NCI-H524 (cell line): ENCODE results near the gene SNTN.
A peak's percentile ranks its signal among the peaks of the same experiment; 100 is the strongest.
"Not testable (repeated sequence)": the region's sequence is repeated elsewhere in the genome, so short reads cannot be mapped to it uniquely, and the experiment has no call there.

Source experiments
- DNase-seq, 2 experiments: peaks; one replicate each; lab custom pipeline; 2025; lab: John Stamatoyannopoulos, UW

The SNTN gene

DNA sequence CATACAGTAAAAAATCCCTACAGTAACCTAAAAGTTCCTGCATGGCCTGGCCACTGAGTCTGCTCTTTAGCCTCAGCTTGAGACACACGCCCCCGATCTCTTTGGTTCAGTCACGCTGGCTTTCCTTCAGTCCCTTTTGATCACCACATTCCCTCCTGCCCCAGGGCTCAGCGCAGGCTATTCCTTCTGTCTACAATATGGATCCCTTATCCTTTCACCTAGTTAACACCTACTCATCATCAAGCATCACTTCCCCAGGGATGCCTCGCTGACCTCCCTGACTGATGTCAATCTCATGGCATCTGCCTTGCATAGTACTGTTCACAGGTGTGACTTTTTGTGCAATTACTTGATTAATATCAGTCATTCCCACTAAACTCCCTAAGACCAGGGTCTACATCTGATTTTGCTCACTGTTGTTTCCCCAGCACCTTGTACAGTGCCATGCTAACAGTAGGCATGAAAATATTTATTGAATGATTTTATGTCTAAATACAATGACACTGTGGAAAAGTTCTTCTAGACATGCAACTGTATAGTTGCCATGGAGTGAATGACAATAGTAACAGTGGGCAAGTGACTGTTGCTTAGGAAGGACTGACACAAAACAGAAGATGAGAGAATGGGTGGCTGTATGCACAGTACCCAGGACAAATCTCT is at the start of gene SNTN:
Gene SNTN, plus strand, starts transcription at position 610 of the 660 bp plus-strand sequence. Its CDS starts 13 bp downstream, at position 623.
- DNase-seq, result no peak

DNA sequence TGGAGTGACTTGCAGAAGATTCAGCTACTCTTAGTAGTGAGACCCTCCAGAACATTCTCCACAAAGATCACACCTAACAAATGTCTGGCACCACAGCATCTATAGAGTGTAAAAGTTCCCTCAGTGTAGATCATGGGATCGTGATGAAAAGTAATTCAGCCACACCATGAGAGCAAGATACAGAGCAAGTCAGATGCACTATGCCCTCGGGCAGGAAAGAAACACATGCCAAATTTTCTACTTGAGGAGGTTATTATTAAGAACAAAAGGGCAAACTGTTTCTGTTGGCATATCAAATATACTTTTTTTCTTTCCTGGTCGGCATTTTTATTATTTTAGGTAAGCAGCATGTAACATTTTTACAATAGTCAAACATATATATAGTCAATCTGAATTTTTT is 44.8 kb upstream of the SNTN start:
- DNase-seq, result no peak

- DNase-seq, result no peak
Observed at GRCh38 chr3:63609408-63609807, 43.1 kb upstream of the SNTN start.

GRCh38 chr3:63609834-63610233 is 42.6 kb upstream of the SNTN start:
- no peak for DNase-seq

DNA sequence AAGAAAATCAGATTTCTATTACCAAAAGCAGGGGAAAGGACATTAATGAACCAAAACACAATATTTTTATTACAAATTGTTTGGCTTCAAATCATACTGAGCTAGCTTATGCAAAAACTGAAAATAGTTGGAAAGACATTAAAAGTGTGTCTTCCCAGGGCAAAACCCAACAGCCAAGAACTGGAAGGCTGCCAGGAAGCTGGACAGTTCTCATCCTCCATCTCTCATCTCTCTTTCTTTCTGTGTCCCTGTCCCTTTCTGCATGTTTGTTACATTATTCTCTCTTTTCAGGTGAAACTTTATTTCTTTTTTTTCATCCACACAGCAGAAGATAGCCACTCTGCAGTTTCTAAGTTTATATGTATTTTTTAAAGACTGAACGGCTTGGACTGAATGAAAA is 41.1 kb upstream of the SNTN start:
- DNase-seq, result no peak

- no peak for DNase-seq
Observed at GRCh38 chr3:63613561-63613960, 38.9 kb upstream of the SNTN start.

DNA sequence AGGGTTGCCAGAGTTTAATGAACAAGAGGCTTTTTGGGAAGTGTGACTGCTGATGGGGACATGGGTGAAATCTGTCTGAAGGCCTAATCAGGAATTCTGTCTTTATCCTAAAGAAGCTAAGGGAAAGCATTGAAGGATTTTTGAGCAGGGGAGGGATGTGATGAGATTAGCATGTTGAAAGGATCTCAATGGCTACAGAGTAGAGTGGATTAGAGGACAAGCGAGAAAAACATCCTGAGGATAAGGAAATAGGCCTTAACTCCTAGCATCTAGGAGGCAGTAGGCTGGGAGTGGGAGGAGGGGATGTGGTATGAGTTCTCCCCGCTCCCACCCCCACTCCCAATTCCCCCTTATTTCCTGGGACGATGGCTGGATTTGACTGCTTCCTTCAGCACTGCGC is 35.1 kb upstream of the SNTN start:
- DNase-seq, result no peak

- peak in 1 of 2 experiments; percentile 19 for DNase-seq
Observed at GRCh38 chr3:63624941-63625560, 27.4 kb upstream of the SNTN start.

DNA sequence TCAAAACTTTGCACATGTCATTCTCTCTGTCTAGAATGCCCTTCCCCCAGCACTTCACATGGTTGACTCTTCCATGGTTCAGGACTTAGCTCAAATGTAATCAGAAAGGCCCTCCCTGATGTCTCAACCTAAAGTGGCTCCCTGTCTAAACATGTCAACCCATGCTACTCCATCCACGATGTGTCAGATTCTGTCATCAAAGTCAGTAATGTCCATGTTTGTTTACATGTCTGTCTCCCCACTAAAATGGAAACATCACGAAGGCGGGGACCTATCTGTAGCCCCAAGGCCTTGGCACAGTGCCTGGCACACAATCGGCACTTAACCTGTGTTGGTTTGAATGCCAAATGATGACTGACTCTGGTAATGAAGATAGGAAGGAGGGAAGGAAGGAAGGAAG is 20.8 kb upstream of the SNTN start:
- no peak for DNase-seq

GRCh38 chr3:63635186-63635585 is 17.3 kb upstream of the SNTN start:
- DNase-seq, result no peak

DNA sequence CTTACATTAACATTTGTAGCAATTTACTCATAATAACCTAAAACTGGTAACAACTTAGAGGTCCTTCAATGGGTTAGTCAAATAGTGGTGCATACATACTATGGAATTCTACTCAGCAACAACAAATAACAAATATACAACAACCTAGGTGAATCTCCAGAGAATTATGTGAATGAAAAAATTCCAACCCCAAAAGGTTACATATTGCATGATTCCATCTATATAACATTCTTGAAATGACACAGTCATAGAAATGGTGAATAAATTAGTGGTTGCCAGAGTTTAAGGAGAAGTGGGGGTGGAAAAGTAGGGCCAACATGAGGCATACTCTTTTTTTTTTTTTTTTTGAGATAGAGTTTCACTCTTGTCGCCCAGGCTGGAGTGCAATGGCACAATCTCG is 12.7 kb upstream of the SNTN start:
- DNase-seq, result no peak

DNA sequence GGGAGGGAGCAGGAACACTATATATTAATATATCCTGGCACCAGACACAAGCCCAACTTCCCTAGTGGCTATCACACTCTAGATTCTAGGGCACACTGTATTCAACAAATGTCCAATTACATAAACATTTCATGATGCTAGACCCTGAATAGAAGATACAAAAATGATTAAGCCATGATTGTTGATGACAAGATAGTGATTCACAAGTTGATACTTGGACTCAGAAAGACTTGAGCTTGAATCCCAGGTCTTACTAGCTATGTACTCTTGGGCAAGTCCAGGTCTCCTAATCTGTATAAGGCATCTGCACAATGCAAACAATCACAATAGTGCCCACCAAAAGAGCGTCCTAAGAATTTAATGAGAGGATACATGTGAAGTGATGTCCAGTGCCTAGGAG is 10.0 kb upstream of the SNTN start:
- no peak for DNase-seq

- no peak for DNase-seq
Observed at GRCh38 chr3:63644212-63644797, 8.2 kb upstream of the SNTN start.

- not testable (repeated sequence) for DNase-seq
Observed at GRCh38 chr3:63644928-63645781, 7.3 kb upstream of the SNTN start.

GRCh38 chr3:63654211-63654610 is 1.7 kb downstream of the SNTN start:
- DNase-seq, result no peak

DNA sequence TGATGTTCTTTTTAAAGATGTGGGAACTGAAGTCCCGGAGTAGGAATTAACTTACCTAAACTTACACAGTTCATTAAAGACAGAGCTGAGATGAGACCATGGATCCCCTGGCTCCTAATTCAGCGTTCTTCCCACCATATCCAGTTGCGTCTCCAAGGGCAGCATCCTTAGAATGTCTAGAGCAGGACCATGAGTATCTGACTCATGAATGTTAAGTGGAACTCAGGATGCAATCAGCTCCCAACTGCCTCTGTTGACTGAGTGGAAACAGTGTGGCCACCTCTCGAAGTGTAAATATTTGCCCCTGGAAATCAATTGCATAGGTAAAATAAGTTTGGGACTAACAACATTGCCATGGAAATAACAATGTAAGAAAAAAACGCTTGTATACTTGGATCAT is 2.5 kb downstream of the SNTN start:
- no peak for DNase-seq

- DNase-seq, result no peak
Observed at GRCh38 chr3:63655519-63655918, 3.0 kb downstream of the SNTN start.

- no peak for DNase-seq
Observed at GRCh38 chr3:63656786-63657185, 4.3 kb downstream of the SNTN start.

DNA sequence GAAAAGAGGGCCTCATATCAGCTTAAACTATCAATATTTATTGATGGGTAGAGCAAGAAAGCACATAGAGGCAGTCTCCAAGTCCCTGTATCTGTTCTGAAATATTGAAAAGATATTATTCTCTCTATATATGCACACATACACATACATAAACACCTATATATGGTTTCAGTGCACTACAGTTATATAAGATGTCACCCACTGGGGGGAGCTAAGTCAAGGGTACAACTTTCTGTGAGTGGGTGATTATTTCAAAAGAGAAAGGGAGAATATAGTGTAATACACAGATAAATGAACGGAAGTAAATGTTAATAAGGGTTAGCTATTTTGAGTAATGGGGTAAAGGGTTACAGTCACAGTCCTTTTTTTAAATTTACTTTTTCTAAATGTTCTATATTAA is 8.8 kb downstream of the SNTN start:
- peak in 1 of 2 experiments; percentile 23 for DNase-seq

DNA sequence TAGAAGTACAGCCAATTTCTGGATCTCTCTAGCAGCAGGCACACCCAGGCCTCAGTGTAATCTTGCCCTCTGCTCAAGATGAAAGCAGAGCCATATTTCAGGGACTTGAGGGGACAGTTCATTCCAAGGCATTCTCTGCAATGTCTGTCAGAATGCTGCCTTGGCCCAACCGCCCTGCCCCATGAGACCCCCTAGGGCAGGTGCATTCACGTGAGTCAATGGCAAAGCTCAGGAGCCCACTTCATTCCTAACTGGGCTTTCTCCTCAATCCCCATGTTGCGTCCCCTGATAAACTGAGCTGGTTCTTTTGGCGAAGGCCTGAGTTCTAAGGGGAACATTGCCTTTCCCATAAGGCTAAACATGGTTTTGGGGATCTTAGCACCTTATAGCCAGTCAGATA is 9.5 kb downstream of the SNTN start:
- no peak for DNase-seq

GRCh38 chr3:63662500-63662899 is 10.0 kb downstream of the SNTN start:
- DNase-seq, result peak in 1 of 2 experiments; percentile 13

- no peak for DNase-seq
Observed at GRCh38 chr3:63670544-63670943, 18.1 kb downstream of the SNTN start.

DNA sequence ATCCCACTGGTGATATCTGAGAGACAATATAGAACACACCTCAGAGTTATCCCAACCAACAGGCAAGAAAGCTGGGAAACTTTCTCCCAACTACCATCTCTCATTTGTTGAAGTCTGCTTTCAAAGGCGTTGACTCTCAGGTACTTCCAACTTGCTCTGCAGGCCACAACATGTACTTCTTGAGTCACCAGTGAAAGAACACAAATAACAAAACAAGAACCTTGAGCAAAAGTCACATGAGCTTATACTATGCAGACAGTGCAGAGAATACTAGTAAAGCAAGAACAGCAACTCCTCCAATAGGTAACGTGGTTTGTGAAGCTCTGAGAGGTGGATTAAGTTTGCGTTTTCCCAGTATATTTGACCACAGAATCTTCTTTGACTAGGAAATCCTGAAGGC is 20.6 kb downstream of the SNTN start:
- DNase-seq, result no peak
